GM19351 (cell line): ENCODE data around the gene GUSB.

ENCODE experiments used
- ATAC-seq: cut with Tn5 transposase; IDR thresholded peaks from one replicate; pipeline ENCODE4 v1.9.1; 2021; ENCODE audit warnings: mild to moderate bottlenecking, moderate library complexity; ENCODE audit not compliant: unreplicated experiment

Gene GUSB

DNA sequence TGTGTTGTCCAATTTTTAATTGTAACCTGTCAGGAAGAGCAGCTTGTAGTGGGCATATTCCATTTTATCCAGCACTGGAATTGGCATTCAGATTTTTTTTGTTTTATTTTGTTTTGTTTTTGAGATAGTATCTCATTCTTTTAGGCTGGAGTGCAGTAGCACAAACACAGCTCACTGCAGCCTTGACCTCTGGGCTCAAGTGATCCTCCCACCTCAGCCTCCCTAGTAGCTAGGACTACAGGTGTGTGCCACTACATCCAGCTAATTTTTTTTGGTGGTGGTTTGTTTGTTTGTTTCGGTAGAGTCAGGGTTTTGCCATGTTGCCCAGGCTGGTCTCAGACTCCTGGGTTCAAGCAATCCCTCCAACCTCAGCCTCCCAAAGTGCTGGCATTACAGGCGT, 44.7 kb downstream of the GUSB start:
- no peak for ATAC-seq

DNA sequence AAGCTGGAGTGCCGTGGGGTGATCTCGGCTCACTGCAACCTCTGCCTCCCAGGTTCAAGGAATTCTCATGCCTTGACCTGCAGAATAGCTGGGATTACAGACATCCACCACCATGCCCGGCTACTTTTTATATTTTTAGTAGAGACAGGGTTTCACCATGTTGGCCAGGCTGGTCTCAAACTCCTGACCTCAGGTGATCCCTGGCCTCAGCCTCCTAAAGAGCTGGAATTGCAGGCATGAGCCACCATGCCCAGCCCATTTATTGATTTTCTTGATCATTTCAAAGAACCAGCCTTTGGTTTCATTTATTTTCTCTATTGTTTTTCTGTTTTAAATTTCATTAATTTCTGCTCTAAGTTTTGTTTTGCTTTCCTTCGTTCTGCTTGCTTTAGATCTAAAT, 50.3 kb downstream of the GUSB start:
- ATAC-seq = no peak

DNA sequence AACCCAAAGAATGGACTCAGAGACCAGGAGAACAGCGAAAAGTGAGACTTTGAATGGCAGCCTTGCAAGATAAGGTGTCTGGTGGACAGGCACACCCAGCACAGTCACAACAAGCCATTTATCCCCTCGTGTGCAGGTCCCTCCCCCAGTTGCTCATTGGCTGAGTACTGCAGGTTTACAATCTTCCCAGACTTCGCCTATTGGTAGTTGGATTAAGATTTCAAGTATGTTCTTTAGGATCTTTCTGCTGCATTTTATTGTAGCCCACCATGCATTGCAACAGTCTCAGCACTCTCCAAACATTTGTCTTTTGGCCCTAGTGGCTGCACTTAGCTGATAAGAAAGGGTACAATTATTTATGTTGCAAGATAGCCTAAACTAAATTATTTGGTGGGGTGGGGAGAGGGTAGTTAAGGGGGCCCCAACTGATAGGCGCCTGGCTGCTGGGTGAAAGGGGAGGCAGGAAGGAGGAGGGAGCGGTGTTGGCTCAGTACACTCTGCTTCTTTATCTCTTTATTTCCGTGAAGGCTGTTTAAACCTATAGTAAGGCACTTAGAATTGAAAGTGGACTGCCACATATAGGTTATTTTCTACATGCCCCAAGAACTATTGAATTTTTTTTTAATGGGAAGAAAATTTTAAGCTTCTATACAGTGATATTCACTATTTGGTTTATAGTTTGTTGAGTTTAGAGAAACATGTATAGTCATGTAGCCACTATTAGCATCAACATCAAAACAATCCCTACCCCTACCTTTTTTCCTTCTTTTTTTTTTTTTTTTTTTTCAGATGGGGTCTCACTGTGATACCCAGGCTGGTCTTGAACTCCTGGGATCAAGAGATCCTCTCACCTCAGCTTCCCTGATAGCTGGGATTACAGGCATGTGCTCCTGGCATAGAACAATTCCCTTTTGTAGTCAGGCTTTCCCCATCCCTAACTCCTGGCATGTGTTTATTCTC, 54.2 kb downstream of the GUSB start:
- no peak for ATAC-seq

DNA sequence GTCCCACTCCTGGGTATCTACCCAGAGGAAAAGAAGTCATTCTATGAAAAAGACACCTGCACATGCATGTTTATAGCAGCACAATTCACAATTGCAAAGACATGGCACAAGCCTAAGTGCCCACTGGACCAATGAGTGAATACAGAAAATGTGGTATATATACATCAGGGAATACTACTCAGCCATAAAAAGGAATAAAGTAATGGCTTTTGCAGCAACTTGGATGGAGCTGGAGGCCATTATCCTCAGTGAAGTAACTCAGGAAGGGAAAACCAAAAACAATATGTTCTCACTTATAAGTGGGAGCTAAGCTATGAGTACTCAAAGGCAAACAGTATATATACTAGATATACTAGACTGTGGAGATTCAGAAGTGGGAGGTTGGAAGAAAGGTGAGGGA, 55.4 kb downstream of the GUSB start:
- no peak for ATAC-seq

DNA sequence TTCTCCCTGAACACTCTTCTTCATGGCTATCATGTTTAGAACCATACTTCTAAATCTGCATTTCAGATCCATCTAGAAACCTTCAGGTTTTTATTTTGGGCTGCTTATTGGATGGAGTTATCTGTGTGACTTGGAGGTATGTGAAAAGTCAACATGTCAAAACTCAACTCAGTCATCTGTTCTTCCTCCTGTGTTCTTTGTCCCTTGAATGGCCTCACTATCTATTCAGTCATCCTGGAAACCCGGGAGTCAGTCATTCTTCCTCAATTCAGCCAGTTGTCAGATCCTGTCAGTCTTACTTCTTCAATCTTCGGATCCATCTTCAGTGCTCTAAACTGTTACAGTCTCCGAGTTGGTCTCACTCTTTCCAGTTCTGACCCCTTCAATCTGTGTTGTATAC, 57.0 kb downstream of the GUSB start:
- ATAC-seq = no peak

DNA sequence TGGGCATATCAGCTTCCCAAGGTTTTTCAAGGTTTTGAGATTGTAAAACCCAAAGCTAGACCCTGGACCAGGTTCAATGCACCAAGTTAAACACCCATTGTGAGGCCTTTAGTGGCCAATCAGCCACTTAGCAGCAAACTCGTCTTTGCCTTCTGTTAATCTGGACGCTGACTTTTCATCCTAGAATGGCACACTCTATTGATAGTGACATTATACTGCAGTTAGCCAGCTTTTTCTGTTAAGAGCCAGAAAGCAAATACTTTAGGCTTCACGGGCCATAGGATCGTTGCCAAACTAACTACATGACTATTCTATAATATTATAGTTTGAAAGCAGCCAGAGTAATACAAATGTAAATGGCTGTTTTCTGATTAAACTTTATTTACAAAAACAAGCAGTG, 57.8 kb downstream of the GUSB start:
- no peak for ATAC-seq

DNA sequence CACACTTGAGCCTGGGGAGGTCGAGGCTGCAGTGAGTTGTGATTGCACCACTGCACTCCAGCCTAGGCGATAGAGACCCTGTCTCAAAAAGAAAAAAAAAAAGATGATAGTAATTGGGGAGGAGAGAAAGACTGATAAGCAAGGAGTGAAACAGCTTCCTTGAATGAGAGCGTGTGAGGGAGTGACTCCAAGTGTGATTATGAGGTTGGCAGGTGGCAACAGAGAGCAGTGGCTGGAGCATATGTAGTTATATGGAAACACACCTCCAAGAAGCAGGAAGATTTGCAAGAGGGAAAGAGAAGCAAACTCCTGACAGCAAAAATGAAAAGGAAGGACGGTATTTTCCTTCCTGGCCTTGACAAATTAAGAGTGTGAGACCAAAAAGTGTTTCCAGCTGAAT, 58.7 kb downstream of the GUSB start:
- no peak for ATAC-seq

DNA sequence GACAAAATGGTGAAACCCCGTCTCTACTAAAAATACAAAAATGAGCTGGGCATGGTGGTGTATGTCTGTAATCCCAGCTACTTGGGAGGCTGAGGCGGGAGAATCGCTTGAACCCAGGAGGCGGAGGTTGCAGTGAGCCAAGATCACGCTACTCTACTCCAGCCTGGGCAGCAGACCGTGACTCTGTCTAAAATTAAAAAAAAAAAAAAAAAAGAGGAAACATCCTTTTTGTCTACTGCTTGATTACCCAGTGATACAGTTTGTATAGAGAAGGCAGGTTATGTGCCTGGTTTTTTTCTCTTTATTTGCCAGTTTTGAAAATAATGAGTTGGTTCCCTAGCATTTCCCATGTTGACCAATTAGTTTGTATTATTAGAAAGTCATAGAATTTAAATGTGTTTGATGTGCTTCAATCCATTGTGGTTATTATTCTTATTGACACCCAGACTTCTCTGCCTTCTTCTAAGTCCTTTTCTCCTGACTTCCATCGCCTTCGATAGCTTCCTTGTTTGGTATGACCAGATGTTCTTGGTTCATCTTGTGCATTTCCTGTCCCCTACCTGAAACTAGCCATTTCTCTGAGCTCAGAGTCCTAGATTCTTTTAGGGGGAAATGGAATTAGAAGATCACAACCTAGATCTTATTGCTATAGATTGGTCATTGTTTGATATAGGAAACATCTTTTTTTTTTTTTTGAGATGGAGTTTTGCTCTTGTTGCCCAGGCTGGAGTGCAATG, 65.9 kb downstream of the GUSB start:
- no peak for ATAC-seq

DNA sequence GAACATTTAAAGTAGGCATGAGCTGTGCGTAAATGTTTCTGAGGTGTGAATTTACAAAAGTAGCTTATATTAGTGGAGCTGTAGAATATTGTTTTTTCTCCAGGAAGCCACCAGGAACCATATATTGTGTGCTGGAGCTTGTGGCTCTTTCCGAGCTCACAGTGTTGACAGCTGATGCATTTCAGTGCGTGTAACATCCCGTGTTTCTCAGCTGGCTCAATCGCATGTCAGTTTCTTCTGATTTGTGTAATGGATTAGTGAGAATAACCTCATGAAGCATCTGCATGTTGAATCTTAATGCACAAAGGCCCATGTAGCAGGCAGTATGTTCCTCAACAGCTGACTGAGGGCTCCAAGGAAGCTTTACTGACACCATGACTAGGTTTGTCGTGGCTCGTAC, 69.8 kb downstream of the GUSB start:
- ATAC-seq = no peak
